IMR-90 (cell line): ENCODE data around the gene NRCAM. TPM values are rescaled to one million over a fixed set of nuclear protein-coding genes. Genes with fewer than 3 reads are reported as not detected.

Source experiments
- ATAC-seq: fragments of 200-7000 bp; cut with Tn5 transposase; 2 replicates; pipeline ENCODE4 v1.9.1; 2020; ENCODE audit warnings: low read depth, mild to moderate bottlenecking, moderate library complexity
- BruUV-seq: library from RNA; stranded (reverse); fragments of 400-500 nt; replicated peaks from 2 replicates; lab custom pipeline; 2021; lab: Mats Ljungman, UMichigan
- CTCF ChIA-PET: fragments of 300-600 bp; formaldehyde crosslinking; extraction: SDS; loops from one replicate; lab custom pipeline; 2021; ENCODE audit warnings: antibody characterized with exemption; lab: Yijun Ruan, JAX
- POLR2A ChIA-PET: fragments of 300-600 bp; sonication (Branson Sonifier 250); formaldehyde crosslinking; loops from one replicate; lab custom pipeline; 2022; ENCODE audit warnings: antibody characterized with exemption; ENCODE audit not compliant: unreplicated experiment; lab: Charles Lee
- DNase-seq: peaks from one replicate; pipeline ENCODE4 v3.0.0; 2013
- H2AFZ ChIP-seq: replicated peaks from 2 replicates; pipeline ENCODE3; 2013; ENCODE audit warnings: low read length, mild to moderate bottlenecking; ENCODE audit not compliant: poor library complexity
- H2AK5ac ChIP-seq: 2 replicates; pipeline ENCODE4 v1.6.1; 2013; ENCODE audit warnings: low read depth, low read length, inconsistent platforms
- H2AK9ac ChIP-seq: replicated peaks from 2 replicates; pipeline ENCODE3; 2013; ENCODE audit warnings: mild to moderate bottlenecking, low read depth, low read length, moderate library complexity; ENCODE audit not compliant: poor library complexity
- H2BK120ac ChIP-seq: 2 replicates; pipeline ENCODE4 v1.6.1; 2013; ENCODE audit warnings: low read depth, low read length, inconsistent platforms
- H2BK15ac ChIP-seq: 3 replicates; pipeline ENCODE4 v1.6.1; 2013; ENCODE audit warnings: low read depth, low read length, inconsistent platforms
- H2BK20ac ChIP-seq: 2 replicates; pipeline ENCODE4 v1.6.1; 2013; ENCODE audit warnings: low read depth, mild to moderate bottlenecking, inconsistent platforms, low read length, moderate library complexity
- H2BK5ac ChIP-seq: 2 replicates; pipeline ENCODE4 v1.6.1; 2013; ENCODE audit warnings: mild to moderate bottlenecking, low read depth, low read length, inconsistent platforms; ENCODE audit not compliant: poor library complexity, severe bottlenecking
- H3K14ac ChIP-seq: replicated peaks from 2 replicates; pipeline ENCODE4 v1.6.1; 2013; ENCODE audit warnings: low read depth, low read length, inconsistent platforms
- H3K18ac ChIP-seq: 2 replicates; pipeline ENCODE4 v1.6.1; 2013; ENCODE audit warnings: low read depth, low read length, control low read depth
- H3K23ac ChIP-seq: 2 replicates; pipeline ENCODE4 v1.6.1; 2013; ENCODE audit warnings: low read depth, low read length, inconsistent platforms
- H3K27ac ChIP-seq: 2 replicates; pipeline ENCODE4 v1.5.1; 2013; ENCODE audit warnings: mild to moderate bottlenecking, control low read depth, low read length; ENCODE audit not compliant: insufficient read depth
- H3K27me3 ChIP-seq: 2 replicates; pipeline ENCODE4 v1.6.1; 2013; ENCODE audit warnings: low read length; ENCODE audit not compliant: control insufficient read depth, insufficient read depth
- H3K36me3 ChIP-seq: 2 replicates; pipeline ENCODE4 v1.6.1; 2013; ENCODE audit warnings: low read length, mixed read lengths; ENCODE audit not compliant: control insufficient read depth, insufficient read depth
- H3K4ac ChIP-seq: 2 replicates; pipeline ENCODE4 v1.6.1; 2013; ENCODE audit warnings: low read depth, low read length, inconsistent platforms
- H3K4me1 ChIP-seq: 2 replicates; pipeline ENCODE4 v1.6.1; 2013; ENCODE audit warnings: low read length, mixed read lengths; ENCODE audit not compliant: control insufficient read depth, insufficient read depth
- H3K4me2 ChIP-seq: 2 replicates; pipeline ENCODE4 v1.6.1; 2013; ENCODE audit warnings: low read depth, mild to moderate bottlenecking, control low read depth, low read length, moderate library complexity
- H3K4me3 ChIP-seq: 2 replicates; pipeline ENCODE4 v1.5.1; 2013; ENCODE audit warnings: low read depth, mild to moderate bottlenecking, control low read depth, low read length, moderate library complexity; ENCODE audit not compliant: insufficient read depth
- H3K56ac ChIP-seq: 2 replicates; pipeline ENCODE4 v1.6.1; 2013; ENCODE audit warnings: low read length, inconsistent platforms; ENCODE audit not compliant: insufficient read depth; ENCODE audit errors: extremely low read depth
- H3K79me1 ChIP-seq, 2 experiments: 2 replicates each; pipeline ENCODE4 v1.6.1; 2013; ENCODE audit warnings: low read length in 2 of 2, inconsistent platforms in 1 of 2, low read depth in 1 of 2
- H3K9ac ChIP-seq: 2 replicates; pipeline ENCODE4 v1.6.1; 2013; ENCODE audit warnings: low read depth, low read length, control low read depth
- H3K9me1 ChIP-seq: 2 replicates; pipeline ENCODE4 v1.6.1; 2013; ENCODE audit warnings: low read length, inconsistent platforms; ENCODE audit not compliant: insufficient read depth
- H3K9me3 ChIP-seq: 2 replicates; pipeline ENCODE4 v1.6.1; 2013; ENCODE audit warnings: low read length; ENCODE audit not compliant: control insufficient read depth, insufficient read depth
- H4K20me1 ChIP-seq: 2 replicates; pipeline ENCODE4 v1.6.1; 2013; ENCODE audit warnings: low read length, inconsistent platforms; ENCODE audit not compliant: insufficient read depth
- H4K5ac ChIP-seq: 2 replicates; pipeline ENCODE4 v1.6.1; 2013; ENCODE audit warnings: mild to moderate bottlenecking, low read depth, low read length, control low read depth
- H4K8ac ChIP-seq, 2 experiments: 2 replicates each; pipeline ENCODE4 v1.6.1; 2013; ENCODE audit warnings: low read depth in 2 of 2, low read length in 2 of 2, control low read depth in 1 of 2, inconsistent platforms in 1 of 2
- H4K91ac ChIP-seq: 2 replicates; pipeline ENCODE4 v1.6.1; 2013; ENCODE audit warnings: low read depth, low read length, inconsistent platforms; ENCODE audit not compliant: insufficient read depth
- BHLHE40 ChIP-seq: fragments of 150-350 bp; IDR thresholded peaks from 2 replicates; pipeline ENCODE4 v1.6.1; 2016; ENCODE audit warnings: mild to moderate bottlenecking, low read depth, low read length
- CHD1 ChIP-seq: IDR thresholded peaks from 2 replicates; pipeline ENCODE4 v1.6.1; 2012; ENCODE audit warnings: low read depth, low read length, improper control_type of control experiment
- FOS ChIP-seq: fragments of 150-350 bp; IDR thresholded peaks from 2 replicates; pipeline ENCODE4 v1.6.1; 2016; ENCODE audit warnings: low read depth, low read length
- MAFK ChIP-seq: IDR thresholded peaks from 2 replicates; pipeline ENCODE4 v1.6.1; 2012; ENCODE audit warnings: low read depth, low read length, improper control_type of control experiment
- MAZ ChIP-seq: IDR thresholded peaks from 2 replicates; pipeline ENCODE4 v1.6.1; 2012; ENCODE audit warnings: low read depth, mild to moderate bottlenecking, low read length, improper control_type of control experiment, moderate library complexity, borderline replicate concordance
- MXI1 ChIP-seq: IDR thresholded peaks from 2 replicates; pipeline ENCODE4 v1.6.1; 2012; ENCODE audit warnings: low read depth, mild to moderate bottlenecking, low read length, moderate library complexity, borderline replicate concordance
- POLR2A ChIP-seq: IDR thresholded peaks from 2 replicates; pipeline ENCODE4 v1.6.1; 2012; ENCODE audit warnings: mild to moderate bottlenecking, low read depth, low read length
- RCOR1 ChIP-seq: IDR thresholded peaks from 2 replicates; pipeline ENCODE4 v1.6.1; 2012; ENCODE audit warnings: mild to moderate bottlenecking, low read length, improper control_type of control experiment; ENCODE audit not compliant: insufficient replicate concordance
- WGBS, 2 experiments: methylation state at CpG; one replicate each; pipeline versions ENCODE4 v1.1.5 to v1.1.7; 2013; ENCODE audit warnings: missing lambda C conversion rate in 2 of 2; ENCODE audit not compliant: insufficient read length in 1 of 2; ENCODE audit errors: extremely low coverage in 2 of 2; 5-methylcytosine and 5-hydroxymethylcytosine counted together
- dilution Hi-C: fragments of 300-500 bp; cut with HindIII; formaldehyde crosslinking; loops from one replicate; pipeline ENCODE4 v1.14.3; 2018; ENCODE audit warnings: low sequenced_read_pairs; ENCODE audit not compliant: unreplicated experiment
- in situ Hi-C: fragments of 300-500 bp; cut with MboI; formaldehyde crosslinking; loops from 3 replicates; pipeline ENCODE4 v1.14.3; 2019; ENCODE audit warnings: low sequenced_read_pairs, inconsistent platforms, mixed read lengths
- intact Hi-C: fragments of 100-400 bp; cut with micrococcal nuclease; formaldehyde crosslinking; loops from 2 replicates; pipeline ENCODE4 v1.10.0; 2022
- polyA plus RNA-seq, 3 experiments: library from polyadenylated mRNA; depleted of rRNA; stranded (reverse); fragments of >200 nt; gene quantifications; 2 replicates each; pipeline ENCODE4 v1.2.3, GENCODE V29; 2012; ENCODE audit warnings: low replicate concordance in 1 of 3
- total RNA-seq: library from RNA; depleted of rRNA; stranded (reverse); fragments of >200 nt; gene quantifications from 2 replicates; pipeline ENCODE4 v1.2.3, GENCODE V29; 2012
- TF ChIP-seq, protein P1 (sequence below): fragments of 150-350 bp; IDR thresholded peaks from 2 replicates; pipeline ENCODE4 v1.6.1; 2017; ENCODE audit warnings: mild to moderate bottlenecking, antibody characterized with exemption, low read length, low read depth
- TF ChIP-seq, protein P2 (sequence below): conservative IDR thresholded peaks from 2 replicates; pipeline ENCODE4 v1.5.1; 2012; ENCODE audit warnings: mild to moderate bottlenecking, low read depth, low read length, improper control_type of control experiment
- TF ChIP-seq, protein P3 (sequence below): fragments of 150-350 bp; IDR thresholded peaks from 2 replicates; pipeline ENCODE4 v1.6.1; 2016; ENCODE audit warnings: low read depth, mild to moderate bottlenecking, low read length, moderate library complexity, borderline replicate concordance

Gene NRCAM
- total and polyA plus RNA-seq, 2 of the 4 experiments (the other 2 are of a cell fraction), result 0.46 to 1.1 TPM

DNA sequence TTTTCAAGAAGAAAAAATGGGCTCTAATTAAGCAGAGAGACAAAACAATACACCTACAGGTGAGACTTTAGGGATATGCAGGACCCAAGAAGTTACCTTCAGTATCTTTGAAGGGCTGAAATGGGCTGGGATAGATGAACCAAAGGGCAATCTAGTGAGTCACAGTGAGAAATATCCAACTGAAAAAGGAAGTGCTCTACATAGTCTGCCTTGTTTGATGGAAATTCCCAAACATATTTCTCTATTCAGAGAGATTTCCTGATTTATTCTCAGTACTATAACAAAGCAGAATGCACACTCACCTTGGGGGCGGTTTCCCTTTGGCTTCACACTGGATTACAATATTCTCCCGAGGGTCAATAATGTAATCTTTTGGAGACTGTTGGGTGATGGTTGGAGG is 222.0 kb downstream of the NRCAM start:
- no peak overlapping the region; the same call in 1 of the 2 replicates for H3K4me2 ChIP-seq
- H4K8ac ChIP-seq, result peak overlapping the region in 1 of 2 experiments; percentile 63; a peak in 1 of 4 replicates
- CTCF ChIA-PET, result no interaction called here
- H3K23ac ChIP-seq, result no peak overlapping the region
- H2BK120ac ChIP-seq, result peak overlapping the region; percentile 74; the same call in 1 of the 2 replicates
- H2BK15ac ChIP-seq, result no peak overlapping the region
- no peak overlapping the region for H3K56ac ChIP-seq
- H4K91ac ChIP-seq, result peak overlapping the region; percentile 65; the same call in 1 of the 2 replicates
- dilution Hi-C loops (no loop called here), in situ Hi-C loops (no loop called here), intact Hi-C loops (no loop called here)
- peak overlapping the region; percentile 90 for H2BK5ac ChIP-seq
- TF ChIP-seq BHLHE40 (no peak), MAFK (no peak), RCOR1 (no peak), POLR2A (no peak), MXI1 (no peak), FOS (no peak), MAZ (no peak), CHD1 (no peak)
- TF ChIP-seq, protein P1, sequence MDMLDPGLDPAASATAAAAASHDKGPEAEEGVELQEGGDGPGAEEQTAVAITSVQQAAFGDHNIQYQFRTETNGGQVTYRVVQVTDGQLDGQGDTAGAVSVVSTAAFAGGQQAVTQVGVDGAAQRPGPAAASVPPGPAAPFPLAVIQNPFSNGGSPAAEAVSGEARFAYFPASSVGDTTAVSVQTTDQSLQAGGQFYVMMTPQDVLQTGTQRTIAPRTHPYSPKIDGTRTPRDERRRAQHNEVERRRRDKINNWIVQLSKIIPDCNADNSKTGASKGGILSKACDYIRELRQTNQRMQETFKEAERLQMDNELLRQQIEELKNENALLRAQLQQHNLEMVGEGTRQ, result no peak
- TF ChIP-seq, protein P2, sequence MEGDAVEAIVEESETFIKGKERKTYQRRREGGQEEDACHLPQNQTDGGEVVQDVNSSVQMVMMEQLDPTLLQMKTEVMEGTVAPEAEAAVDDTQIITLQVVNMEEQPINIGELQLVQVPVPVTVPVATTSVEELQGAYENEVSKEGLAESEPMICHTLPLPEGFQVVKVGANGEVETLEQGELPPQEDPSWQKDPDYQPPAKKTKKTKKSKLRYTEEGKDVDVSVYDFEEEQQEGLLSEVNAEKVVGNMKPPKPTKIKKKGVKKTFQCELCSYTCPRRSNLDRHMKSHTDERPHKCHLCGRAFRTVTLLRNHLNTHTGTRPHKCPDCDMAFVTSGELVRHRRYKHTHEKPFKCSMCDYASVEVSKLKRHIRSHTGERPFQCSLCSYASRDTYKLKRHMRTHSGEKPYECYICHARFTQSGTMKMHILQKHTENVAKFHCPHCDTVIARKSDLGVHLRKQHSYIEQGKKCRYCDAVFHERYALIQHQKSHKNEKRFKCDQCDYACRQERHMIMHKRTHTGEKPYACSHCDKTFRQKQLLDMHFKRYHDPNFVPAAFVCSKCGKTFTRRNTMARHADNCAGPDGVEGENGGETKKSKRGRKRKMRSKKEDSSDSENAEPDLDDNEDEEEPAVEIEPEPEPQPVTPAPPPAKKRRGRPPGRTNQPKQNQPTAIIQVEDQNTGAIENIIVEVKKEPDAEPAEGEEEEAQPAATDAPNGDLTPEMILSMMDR, result no peak
- TF ChIP-seq, protein P3, sequence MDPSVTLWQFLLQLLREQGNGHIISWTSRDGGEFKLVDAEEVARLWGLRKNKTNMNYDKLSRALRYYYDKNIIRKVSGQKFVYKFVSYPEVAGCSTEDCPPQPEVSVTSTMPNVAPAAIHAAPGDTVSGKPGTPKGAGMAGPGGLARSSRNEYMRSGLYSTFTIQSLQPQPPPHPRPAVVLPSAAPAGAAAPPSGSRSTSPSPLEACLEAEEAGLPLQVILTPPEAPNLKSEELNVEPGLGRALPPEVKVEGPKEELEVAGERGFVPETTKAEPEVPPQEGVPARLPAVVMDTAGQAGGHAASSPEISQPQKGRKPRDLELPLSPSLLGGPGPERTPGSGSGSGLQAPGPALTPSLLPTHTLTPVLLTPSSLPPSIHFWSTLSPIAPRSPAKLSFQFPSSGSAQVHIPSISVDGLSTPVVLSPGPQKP, result no peak
- no peak overlapping the region for H4K5ac ChIP-seq
- H3K9ac ChIP-seq, result no peak overlapping the region; the same call in 1 of the 2 replicates
- peaks cover 5% of the 10 kb centered on the region; the same call in 1 of the 2 replicates for H3K4me1 ChIP-seq
- WGBS, 2 experiments, result no CpG with 5 or more reads among the region's 2 CpGs
- BruUV-seq, result no TSS peak
- no peak overlapping the region for H3K14ac ChIP-seq
- peak overlapping the region; percentile 63; the same call in 1 of the 2 replicates for H3K4ac ChIP-seq
- DNase-seq (peak; percentile 40), ATAC-seq (peak; percentile 63)
- no peaks in the 10 kb centered on the region for H3K79me1 ChIP-seq
- H3K9me3 ChIP-seq, result no peaks in the 10 kb centered on the region
- POLR2A ChIA-PET, result no interaction called here
- H4K20me1 ChIP-seq, result no peaks in the 10 kb centered on the region
- H2AFZ ChIP-seq, result no peak overlapping the region
- H3K18ac ChIP-seq, result no peak overlapping the region; the same call in 1 of the 2 replicates
- H2AK9ac ChIP-seq, result no peak overlapping the region
- H3K4me3 ChIP-seq, result no peak overlapping the region
- H3K27ac ChIP-seq, result no peak overlapping the region
- no peak overlapping the region for H2AK5ac ChIP-seq
- no peaks in the 10 kb centered on the region; the same call in 1 of the 2 replicates for H3K9me1 ChIP-seq
- no peak overlapping the region for H2BK20ac ChIP-seq
- H3K27me3 ChIP-seq, result no peaks in the 10 kb centered on the region
- H3K36me3 ChIP-seq, result no peaks in the 10 kb centered on the region
